Omental fat pad (tissue), 4 donors: ENCODE measurements around the gene CNTROB. TPM values are rescaled to one million over a fixed set of nuclear protein-coding genes. Genes with fewer than 3 reads are reported as not detected.

Source experiments
- ATAC-seq: fragments of 150-250 bp; one replicate; pipeline ENCODE4 v1.9.1; 2016; ENCODE audit warnings: mild to moderate bottlenecking, moderate library complexity; ENCODE audit not compliant: low FRiP score
- DNase-seq: peaks from one replicate; pipeline ENCODE4 v3.0.0-alpha.2; 2019; ENCODE audit warnings: low spot score
- CTCF ChIP-seq, 3 donors: fragments of 450-650 bp; IDR thresholded peaks; one replicate each; pipeline ENCODE4 v1.5.1; 2016 to 2017; ENCODE audit warnings: antibody characterized with exemption in 3 of 3, mild to moderate bottlenecking in 3 of 3, moderate library complexity in 2 of 3
- total RNA-seq, 4 donors: library from RNA; depleted of rRNA; stranded (reverse); fragments of >200 nt; gene quantifications; one replicate each; pipeline ENCODE4 v1.1.0, GENCODE V29; 2016

Gene CNTROB
- total RNA-seq, 4 donors from 2014 or later: 14.8 to 24.7 (median 19.8) TPM

- ATAC-seq (peak; percentile 6), DNase-seq (no peak)
- no peak for TF ChIP-seq CTCF (IDR thresholded peaks at IDR 0.05)
Measured at GRCh38 chr17:7932949-7933348, 943 bp downstream of the CNTROB start.

- ATAC-seq (no peak), DNase-seq (no peak)
- no peak for TF ChIP-seq CTCF (IDR thresholded peaks at IDR 0.05)
Measured at GRCh38 chr17:7935859-7936258, 3.9 kb downstream of the CNTROB start.

GRCh38 chr17:7940034-7940433, 8.0 kb downstream of the CNTROB start:
- no peak for DNase-seq
- no peak for TF ChIP-seq CTCF (IDR thresholded peaks at IDR 0.05)
- ATAC-seq: no peak

- DNase-seq: no peak
- no peak for TF ChIP-seq CTCF (IDR thresholded peaks at IDR 0.05)
- no peak for ATAC-seq
Measured at GRCh38 chr17:7940743-7941142, 8.7 kb downstream of the CNTROB start.

- TF ChIP-seq CTCF (IDR thresholded peaks at IDR 0.05): no peak
- no peak for DNase-seq
- ATAC-seq: no peak
Measured at GRCh38 chr17:7943291-7943690, 11.3 kb downstream of the CNTROB start.

GRCh38 chr17:7944326-7944725, 12.3 kb downstream of the CNTROB start:
- no peak for ATAC-seq
- DNase-seq: no peak
- no peak for TF ChIP-seq CTCF (IDR thresholded peaks at IDR 0.05)

GRCh38 chr17:7945651-7946050, 13.6 kb downstream of the CNTROB start:
- TF ChIP-seq CTCF (IDR thresholded peaks at IDR 0.05): no peak
- ATAC-seq: no peak

More at GRCh38 chr17:7945651-7946050, 13.6 kb downstream of the CNTROB start:
- DNase-seq: no peak
